Kidney capillary endothelial cell (primary cell): ENCODE results near the gene COL27A1.

ENCODE experiments used
- DNase-seq: peaks from one replicate; pipeline ENCODE4 v3.0.0-alpha.2; 2018; ENCODE audit warnings: low spot score

COL27A1 gene

GRCh38 chr9:114343471-114344187 lies 188.3 kb downstream of the COL27A1 start:
- no peak for DNase-seq

GRCh38 chr9:114344188-114344566 lies 188.8 kb downstream of the COL27A1 start:
- no peak for DNase-seq

GRCh38 chr9:114344692-114345091 lies 189.4 kb downstream of the COL27A1 start:
- DNase-seq = no peak

- DNase-seq = no peak
Observed at GRCh38 chr9:114345493-114346065, 190.2 kb downstream of the COL27A1 start.

GRCh38 chr9:114346146-114346545 lies 190.8 kb downstream of the COL27A1 start:
- no peak for DNase-seq

- no peak for DNase-seq
Observed at GRCh38 chr9:114347675-114348074, 192.3 kb downstream of the COL27A1 start.

- DNase-seq = no peak
Observed at GRCh38 chr9:114348261-114348905, 193.0 kb downstream of the COL27A1 start.

GRCh38 chr9:114348906-114349482 lies 193.7 kb downstream of the COL27A1 start:
- peak; percentile 18 for DNase-seq

- DNase-seq = no peak
Observed at GRCh38 chr9:114349713-114350480, 194.6 kb downstream of the COL27A1 start.

GRCh38 chr9:114350636-114351401 lies 195.5 kb downstream of the COL27A1 start:
- DNase-seq = no peak

- DNase-seq = no peak
Observed at GRCh38 chr9:114351932-114352331, 196.6 kb downstream of the COL27A1 start.

GRCh38 chr9:114355821-114356220 lies 200.5 kb downstream of the COL27A1 start:
- no peak for DNase-seq

GRCh38 chr9:114356792-114357191 lies 201.5 kb downstream of the COL27A1 start:
- no peak for DNase-seq

GRCh38 chr9:114357360-114357759 lies 202.0 kb downstream of the COL27A1 start:
- no peak for DNase-seq

- DNase-seq = no peak
Observed at GRCh38 chr9:114357911-114358328, 202.6 kb downstream of the COL27A1 start.

GRCh38 chr9:114359801-114360200 lies 204.5 kb downstream of the COL27A1 start:
- DNase-seq = no peak

- DNase-seq = no peak
Observed at GRCh38 chr9:114361542-114361941, 206.2 kb downstream of the COL27A1 start.
